ENCODE results near the gene TXNRD2.

The TXNRD2 gene

GRCh38 chr22:19979712-19980493, 38.3 kb upstream of the TXNRD2 start:
- DNase-seq: no peak

- no peak for DNase-seq
These were observed 37.1 kb upstream of the TXNRD2 start for GRCh38 chr22:19978748-19979147.

- no peak for DNase-seq
These were observed 36.0 kb upstream of the TXNRD2 start for GRCh38 chr22:19977296-19978243.

- no peak for DNase-seq
These were observed 35.1 kb upstream of the TXNRD2 start for GRCh38 chr22:19976671-19977070.

- DNase-seq: no peak
These were observed 34.1 kb upstream of the TXNRD2 start for GRCh38 chr22:19975707-19976035.

GRCh38 chr22:19974935-19975706, 33.5 kb upstream of the TXNRD2 start:
- DNase-seq: no peak

- DNase-seq: peak; percentile 72
These were observed 32.7 kb upstream of the TXNRD2 start for GRCh38 chr22:19974268-19974861.

GRCh38 chr22:19973551-19974267, 32.1 kb upstream of the TXNRD2 start:
- no peak for DNase-seq

- DNase-seq: no peak
These were observed 31.3 kb upstream of the TXNRD2 start for GRCh38 chr22:19972652-19973550.

GRCh38 chr22:19972251-19972650, 30.6 kb upstream of the TXNRD2 start:
- DNase-seq: no peak

- no peak for DNase-seq
These were observed 29.9 kb upstream of the TXNRD2 start for GRCh38 chr22:19971276-19972124.

- peak; percentile 84 for DNase-seq
These were observed 29.1 kb upstream of the TXNRD2 start for GRCh38 chr22:19970479-19971275.

GRCh38 chr22:19970031-19970478, 28.4 kb upstream of the TXNRD2 start:
- no peak for DNase-seq

GRCh38 chr22:19969141-19969928, 27.7 kb upstream of the TXNRD2 start:
- DNase-seq: no peak

GRCh38 chr22:19968450-19968891, 26.9 kb upstream of the TXNRD2 start:
- no peak for DNase-seq

GRCh38 chr22:19967850-19968449, 26.3 kb upstream of the TXNRD2 start:
- DNase-seq: no peak

- no peak for DNase-seq
These were observed 25.5 kb upstream of the TXNRD2 start for GRCh38 chr22:19966908-19967750.

All from right forelimb (tissue), 1 donor.